NB4 (cell line): ENCODE results near the gene MT4.

Source experiments
- MYC ChIP-seq: IDR thresholded peaks from 2 replicates; pipeline ENCODE4 v1.6.1; 2011; ENCODE audit warnings: low read depth, low read length
- POLR2A ChIP-seq: IDR thresholded peaks from 2 replicates; pipeline ENCODE4 v1.6.1; 2011; ENCODE audit warnings: mild to moderate bottlenecking; ENCODE audit not compliant: insufficient read length; ENCODE audit errors: extremely low read depth
- TF ChIP-seq, protein P1 (sequence below): IDR thresholded peaks from one replicate; pipeline ENCODE4 v1.5.1; 2012; ENCODE audit warnings: low read depth, low read length
- TF ChIP-seq, protein P2 (sequence below): IDR thresholded peaks from 2 replicates; pipeline ENCODE4 v1.6.1; 2011; ENCODE audit warnings: low read depth, low read length

DNA sequence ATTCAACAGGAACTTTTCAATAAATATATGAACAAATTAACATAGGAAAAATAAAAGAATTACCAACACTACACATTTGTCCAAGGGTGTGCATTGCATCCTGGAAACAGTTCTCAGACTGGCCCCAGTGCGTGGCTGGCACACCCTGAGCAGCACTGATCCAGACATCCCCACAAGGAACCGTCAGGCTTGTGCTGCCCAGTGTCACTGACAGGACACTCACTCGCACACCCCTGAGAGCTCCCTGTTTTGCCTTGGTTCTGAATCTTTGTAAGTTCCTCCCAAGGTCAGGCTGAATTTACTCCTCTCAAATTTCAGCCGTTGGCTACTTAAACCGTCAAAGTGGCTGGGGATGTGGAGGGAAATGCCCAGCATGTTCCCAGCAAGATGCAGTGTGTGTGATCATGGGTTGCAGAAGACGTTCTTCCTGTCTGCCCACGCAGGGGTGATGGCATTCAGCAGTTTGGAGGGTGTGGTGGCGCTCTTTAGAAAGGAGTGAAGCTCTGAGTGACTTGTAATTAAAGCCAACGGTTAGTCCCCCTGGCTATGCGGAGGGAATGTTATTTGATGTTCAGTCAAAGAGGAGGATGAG lies 45.2 kb downstream of the MT4 start:
- TF ChIP-seq, protein P1, sequence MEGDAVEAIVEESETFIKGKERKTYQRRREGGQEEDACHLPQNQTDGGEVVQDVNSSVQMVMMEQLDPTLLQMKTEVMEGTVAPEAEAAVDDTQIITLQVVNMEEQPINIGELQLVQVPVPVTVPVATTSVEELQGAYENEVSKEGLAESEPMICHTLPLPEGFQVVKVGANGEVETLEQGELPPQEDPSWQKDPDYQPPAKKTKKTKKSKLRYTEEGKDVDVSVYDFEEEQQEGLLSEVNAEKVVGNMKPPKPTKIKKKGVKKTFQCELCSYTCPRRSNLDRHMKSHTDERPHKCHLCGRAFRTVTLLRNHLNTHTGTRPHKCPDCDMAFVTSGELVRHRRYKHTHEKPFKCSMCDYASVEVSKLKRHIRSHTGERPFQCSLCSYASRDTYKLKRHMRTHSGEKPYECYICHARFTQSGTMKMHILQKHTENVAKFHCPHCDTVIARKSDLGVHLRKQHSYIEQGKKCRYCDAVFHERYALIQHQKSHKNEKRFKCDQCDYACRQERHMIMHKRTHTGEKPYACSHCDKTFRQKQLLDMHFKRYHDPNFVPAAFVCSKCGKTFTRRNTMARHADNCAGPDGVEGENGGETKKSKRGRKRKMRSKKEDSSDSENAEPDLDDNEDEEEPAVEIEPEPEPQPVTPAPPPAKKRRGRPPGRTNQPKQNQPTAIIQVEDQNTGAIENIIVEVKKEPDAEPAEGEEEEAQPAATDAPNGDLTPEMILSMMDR, result no peak
- TF ChIP-seq POLR2A (peak; percentile 15), MYC (0 out of 2 replicates have a peak, but pooled peaks have one; percentile 16)
- TF ChIP-seq, protein P2, sequence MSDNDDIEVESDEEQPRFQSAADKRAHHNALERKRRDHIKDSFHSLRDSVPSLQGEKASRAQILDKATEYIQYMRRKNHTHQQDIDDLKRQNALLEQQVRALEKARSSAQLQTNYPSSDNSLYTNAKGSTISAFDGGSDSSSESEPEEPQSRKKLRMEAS, result peak; percentile 80
